H1 (cell line): ENCODE results near the gene GTSE1. TPM values are rescaled to one million over a fixed set of nuclear protein-coding genes. Genes with fewer than 3 reads are reported as not detected.

ENCODE experiments used
- CTCF ChIA-PET: fragments of 300-600 bp; sonication (Branson Sonifier 250); formaldehyde crosslinking; loops from one replicate; lab custom pipeline; 2021; ENCODE audit not compliant: partially characterized antibody; lab: Charles Lee
- POLR2A ChIA-PET: fragments of 300-600 bp; sonication (Branson Sonifier 250); formaldehyde crosslinking; loops from one replicate; lab custom pipeline; 2021; ENCODE audit warnings: inconsistent platforms; ENCODE audit not compliant: partially characterized antibody; lab: Charles Lee
- DNase-seq, 2 experiments: peaks; one replicate each; pipeline versions ENCODE4 v3.0.0 to v3.0.0-alpha.2; 2010 to 2022; ENCODE audit warnings: low spot score in 2 of 2, low read depth in 1 of 2, mixed read lengths in 1 of 2
- FAIRE-seq: peaks from 2 replicates; lab custom pipeline; 2011; peaks lifted over from hg19 to GRCh38; lab: Jason Lieb, UNC
- H2AFZ ChIP-seq: 2 replicates; pipeline ENCODE4 v1.8.1; 2012; ENCODE audit warnings: low read length, inconsistent platforms
- H2AK5ac ChIP-seq: 2 replicates; pipeline ENCODE4 v1.6.1; 2013; ENCODE audit warnings: low read depth, low read length
- H2BK120ac ChIP-seq: replicated peaks from 2 replicates; pipeline ENCODE3; 2013; ENCODE audit warnings: low read depth, low read length, inconsistent platforms
- H2BK12ac ChIP-seq: 2 replicates; pipeline ENCODE4 v1.6.1; 2013; ENCODE audit warnings: low read depth, low read length
- H2BK15ac ChIP-seq: 2 replicates; pipeline ENCODE4 v1.6.1; 2013; ENCODE audit warnings: low read length
- H2BK20ac ChIP-seq: 2 replicates; pipeline ENCODE4 v1.6.1; 2013; ENCODE audit warnings: low read length
- H2BK5ac ChIP-seq: 2 replicates; pipeline ENCODE4 v1.6.1; 2013; ENCODE audit warnings: low read depth, low read length
- H3K14ac ChIP-seq: 2 replicates; pipeline ENCODE4 v1.6.1; 2013; ENCODE audit warnings: inconsistent platforms; ENCODE audit not compliant: insufficient read length
- H3K18ac ChIP-seq: 2 replicates; pipeline ENCODE4 v1.6.1; 2013; ENCODE audit warnings: low read length; ENCODE audit errors: extremely low read depth
- H3K23ac ChIP-seq: 2 replicates; pipeline ENCODE4 v1.6.1; 2013; ENCODE audit warnings: inconsistent platforms; ENCODE audit not compliant: insufficient read length
- H3K23me2 ChIP-seq: 2 replicates; pipeline ENCODE4 v1.6.1; 2013; ENCODE audit warnings: low read depth, low read length
- H3K27ac ChIP-seq: 2 replicates; pipeline ENCODE4 v1.6.1; 2011; ENCODE audit warnings: low read depth, low read length, inconsistent platforms
- H3K27me3 ChIP-seq, 4 experiments: replicated peaks in 1 of 4; 1 replicate in 1 of 4; 2 replicates in 3 of 4; pipeline versions ENCODE4 v1.6.1 to v1.8.1; 2011 to 2013; ENCODE audit warnings: low read length in 3 of 4, mild to moderate bottlenecking in 3 of 4, inconsistent platforms in 2 of 4, mixed read lengths in 2 of 4, moderate library complexity in 1 of 4; ENCODE audit not compliant: control insufficient read depth in 3 of 4, insufficient read depth in 3 of 4; ENCODE audit errors: extremely low read depth in 1 of 4
- H3K36me3 ChIP-seq, 4 experiments: 2 replicates each; pipeline versions ENCODE4 v1.6.1 to v1.8.1; 2011 to 2013; ENCODE audit warnings: mild to moderate bottlenecking in 4 of 4, low read length in 3 of 4, moderate library complexity in 2 of 4, control low read depth in 1 of 4, inconsistent platforms in 1 of 4; ENCODE audit not compliant: insufficient read depth in 4 of 4, control insufficient read depth in 2 of 4
- H3K4ac ChIP-seq: replicated peaks from 2 replicates; pipeline ENCODE3; 2013; ENCODE audit warnings: low read length, low read depth, mixed read lengths, inconsistent platforms; ENCODE audit not compliant: insufficient read length
- H3K4me1 ChIP-seq, 4 experiments: replicated peaks in 1 of 4; 1 replicate in 1 of 4; 2 replicates in 3 of 4; pipeline versions ENCODE4 v1.6.1 to v1.8.1; 2011 to 2013; ENCODE audit warnings: low read length in 3 of 4, inconsistent platforms in 2 of 4, mixed read lengths in 1 of 4; ENCODE audit not compliant: insufficient read depth in 4 of 4, control insufficient read depth in 3 of 4
- H3K4me2 ChIP-seq, 2 experiments: 2 replicates each; pipeline versions ENCODE4 v1.6.1 to v1.8.1; 2011 to 2013; ENCODE audit warnings: low read depth in 2 of 2, low read length in 2 of 2, control low read depth in 1 of 2, inconsistent platforms in 1 of 2, mild to moderate bottlenecking in 1 of 2; ENCODE audit not compliant: insufficient read depth in 1 of 2
- H3K4me3 ChIP-seq, 4 experiments: fragments of 200-600, 300-600 bp in 1 of 4; sonication (generic), shearing (Covaris generic), sonication (Bioruptor Twin) in 1 of 4; 2 replicates each; pipeline versions ENCODE4 v1.5.1 to v1.8.1; 2011 to 2016; ENCODE audit warnings: low read length in 4 of 4, low read depth in 3 of 4, control low read depth in 2 of 4, inconsistent platforms in 2 of 4, mild to moderate bottlenecking in 2 of 4, mixed read lengths in 1 of 4, moderate library complexity in 1 of 4; ENCODE audit not compliant: insufficient read depth in 2 of 4; ENCODE audit errors: extremely low read depth in 1 of 4
- H3K56ac ChIP-seq: replicated peaks from 2 replicates; pipeline ENCODE3; 2013; ENCODE audit warnings: low read depth, mild to moderate bottlenecking, mixed read lengths, low read length, inconsistent platforms; ENCODE audit not compliant: insufficient read length
- H3K79me1 ChIP-seq: 2 replicates; pipeline ENCODE4 v1.6.1; 2013; ENCODE audit warnings: low read depth, low read length, control low read depth
- H3K79me2 ChIP-seq, 2 experiments: 2 replicates each; pipeline versions ENCODE4 v1.6.1 to v1.8.1; 2012 to 2013; ENCODE audit warnings: low read length in 2 of 2, mild to moderate bottlenecking in 2 of 2, inconsistent platforms in 1 of 2; ENCODE audit not compliant: insufficient read depth in 2 of 2, control insufficient read depth in 1 of 2
- H3K9ac ChIP-seq, 4 experiments: replicated peaks in 1 of 4; 1 replicate in 1 of 4; 2 replicates in 3 of 4; pipeline versions ENCODE4 v1.6.1 to v1.8.1; 2011 to 2013; ENCODE audit warnings: low read depth in 3 of 4, low read length in 3 of 4, control low read depth in 2 of 4, mild to moderate bottlenecking in 2 of 4, moderate library complexity in 2 of 4, inconsistent platforms in 1 of 4; ENCODE audit errors: extremely low read depth in 1 of 4
- H3K9me3 ChIP-seq, 2 experiments: 2 replicates each; pipeline versions ENCODE4 v1.6.1 to v1.8.1; 2012 to 2013; ENCODE audit warnings: mild to moderate bottlenecking in 2 of 2, moderate library complexity in 2 of 2, control low read depth in 1 of 2, inconsistent platforms in 1 of 2, low read depth in 1 of 2, low read length in 1 of 2, mixed read lengths in 1 of 2; ENCODE audit not compliant: insufficient read depth in 2 of 2
- H4K20me1 ChIP-seq, 2 experiments: replicated peaks in 1 of 2; 2 replicates each; pipeline versions ENCODE3 to v1.8.1; 2011 to 2013; ENCODE audit warnings: inconsistent platforms in 2 of 2, low read length in 2 of 2, mild to moderate bottlenecking in 1 of 2; ENCODE audit not compliant: insufficient read depth in 2 of 2, control insufficient read depth in 1 of 2
- H4K5ac ChIP-seq: 2 replicates; pipeline ENCODE4 v1.6.1; 2013; ENCODE audit warnings: low read length, low read depth, mixed read lengths, inconsistent platforms; ENCODE audit not compliant: insufficient read length
- H4K8ac ChIP-seq: 2 replicates; pipeline ENCODE4 v1.8.0; 2013; ENCODE audit warnings: mild to moderate bottlenecking, moderate library complexity, low read length, inconsistent platforms; ENCODE audit not compliant: insufficient read depth; ENCODE audit errors: extremely low read depth
- H4K91ac ChIP-seq: replicated peaks from 2 replicates; pipeline ENCODE3; 2013; ENCODE audit warnings: low read length, mixed read lengths, inconsistent platforms; ENCODE audit not compliant: insufficient read length
- ASH2L ChIP-seq: fragments of 200-600, 300-600 bp; sonication (generic); IDR thresholded peaks from one replicate; pipeline ENCODE4 v1.7.1; 2017; ENCODE audit warnings: low read length
- EZH2 ChIP-seq: fragments of 200-600 bp; sonication (generic); IDR thresholded peaks from 2 replicates; pipeline ENCODE4 v1.7.1; 2012; ENCODE audit warnings: low read depth, mild to moderate bottlenecking, moderate library complexity, low read length, inconsistent platforms; ENCODE audit not compliant: severe bottlenecking
- GABPA ChIP-seq: IDR thresholded peaks from 2 replicates; pipeline ENCODE4 v1.6.1; 2011; ENCODE audit warnings: mild to moderate bottlenecking, low read length, moderate library complexity, borderline replicate concordance; ENCODE audit not compliant: insufficient read depth
- JUND ChIP-seq: IDR thresholded peaks from 2 replicates; pipeline ENCODE4 v1.6.1; 2011; ENCODE audit warnings: mild to moderate bottlenecking, improper control_type of control experiment, low read length
- MAFK ChIP-seq: IDR thresholded peaks from 2 replicates; pipeline ENCODE4 v1.6.1; 2012; ENCODE audit warnings: low read depth, mild to moderate bottlenecking, improper control_type of control experiment, low read length
- RBBP5 ChIP-seq: IDR thresholded peaks from 2 replicates; pipeline ENCODE4 v1.7.1; 2012; ENCODE audit warnings: low read depth, mild to moderate bottlenecking, inconsistent platforms, low read length, moderate library complexity, borderline replicate concordance
- SUZ12 ChIP-seq: fragments of 200-600 bp; sonication (generic); IDR thresholded peaks from 2 replicates; pipeline ENCODE4 v1.6.1; 2012; ENCODE audit warnings: mild to moderate bottlenecking, inconsistent platforms, low read length, moderate library complexity, mixed read lengths
- TEAD4 ChIP-seq: IDR thresholded peaks from 2 replicates; pipeline ENCODE4 v1.6.1; 2012; ENCODE audit warnings: low read depth, low read length, inconsistent platforms, mixed read lengths
- WGBS, 2 experiments: shearing (Covaris generic) in 1 of 2; methylation state at CpG; one replicate each; pipeline versions ENCODE4 v1.1.6 to v1.1.7; 2013 to 2015; ENCODE audit warnings: low lambda C conversion rate in 2 of 2, mixed read lengths in 2 of 2, inconsistent platforms in 1 of 2, low coverage in 1 of 2, missing lambda C conversion rate in 1 of 2; ENCODE audit not compliant: insufficient replicate concordance in 2 of 2, insufficient coverage in 1 of 2, insufficient read length in 1 of 2; ENCODE audit errors: extremely low coverage in 1 of 2, missing lambda C conversion rate in 1 of 2; 5-methylcytosine and 5-hydroxymethylcytosine counted together
- polyA plus RNA-seq, 7 experiments: library from polyadenylated mRNA; depleted of rRNA in 3 of 7; stranded (reverse) in 5 of 7; unstranded in 2 of 7; fragments of >200 nt in 5 of 7; fragments of 200-250 nt in 2 of 7; gene quantifications; 1 replicate in 5 of 7; 2 replicates in 1 of 7; 4 replicates in 1 of 7; pipeline versions ENCODE4 v1.2.1 to v1.2.3, GENCODE V29; 2011 to 2013; ENCODE audit warnings: missing spikeins in 2 of 7, mixed read lengths in 2 of 7
- total RNA-seq: library from RNA; stranded (reverse); fragmentation: NEBNext Ultra II Directional; extraction: Animal tissue kit (Norgen Biotek cat#: 25700); gene quantifications from 2 replicates; pipeline ENCODE4 v1.2.1, GENCODE V29; 2021
- TF ChIP-seq, protein P1 (sequence below): IDR thresholded peaks from 2 replicates; pipeline ENCODE4 v1.6.1; 2012; ENCODE audit warnings: inconsistent platforms
- TF ChIP-seq, protein P2 (sequence below): IDR thresholded peaks from 2 replicates; pipeline ENCODE4 v1.6.1; 2012; ENCODE audit warnings: inconsistent platforms

Gene GTSE1
- total and polyA plus RNA-seq, 2 of the 8 experiments (the other 6 are each of a cell fraction or from before 2014, with no cell fraction given): 17.5 to 38.6 TPM

DNA sequence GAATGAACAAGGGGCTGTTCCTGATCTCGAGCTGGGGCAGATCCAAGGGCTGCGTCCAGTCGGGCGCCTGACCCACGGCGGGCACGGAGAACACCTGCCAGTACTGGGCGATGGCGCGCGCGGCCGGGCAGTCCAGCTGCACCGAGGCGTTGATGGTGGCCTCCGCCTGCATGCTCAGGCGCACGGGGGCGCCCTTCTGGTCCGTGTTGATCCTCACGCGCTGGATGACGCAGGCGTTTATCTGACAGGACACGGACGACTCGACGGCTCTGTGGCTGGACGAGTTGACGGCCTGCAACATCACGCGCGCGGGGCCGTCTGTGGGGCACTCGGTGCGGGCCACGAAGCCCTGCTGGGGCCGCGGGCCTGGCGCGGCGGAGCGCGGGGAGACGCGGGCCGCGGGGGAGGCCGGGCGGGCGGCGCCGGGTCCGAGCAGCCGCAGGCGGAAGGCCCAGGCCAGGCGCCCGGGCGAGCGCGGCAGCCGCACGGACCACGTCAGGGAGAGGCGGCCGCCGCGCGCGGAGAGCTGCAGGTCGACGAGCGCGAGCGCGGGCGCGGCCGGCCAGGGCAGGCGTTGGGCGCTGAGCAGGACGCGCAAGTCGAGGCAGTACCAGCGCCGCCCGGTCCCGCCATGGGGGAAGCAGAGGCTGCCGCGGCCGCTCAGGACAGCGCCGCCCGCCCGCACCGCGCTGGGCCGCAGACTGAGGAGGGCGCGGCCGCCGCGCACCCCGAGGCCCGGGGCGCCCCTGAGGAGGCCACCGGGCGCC, 34.0 kb upstream of the GTSE1 start:
- H3K14ac ChIP-seq: no peak overlapping the region
- H3K4me3 ChIP-seq: peak overlapping the region; percentile 18 to 52 (median 19); a peak in 6 of 8 replicates
- no peak overlapping the region; the same call in 1 of the 2 replicates for H3K18ac ChIP-seq
- peak overlapping the region; percentile 20; the same call in 1 of the 2 replicates for H4K8ac ChIP-seq
- H3K23ac ChIP-seq: no peak overlapping the region
- no peaks in the 10 kb centered on the region; the same call in 1 of the 2 replicates for H3K23me2 ChIP-seq
- POLR2A ChIA-PET: interaction anchor here (0.7 to 2.9 kb wide), 5 partner anchors 10 to 72 kb away, joined by 3 to 13 read pairs (median 3); partner anchors contain the start of gene CDPF1
- no peaks in the 10 kb centered on the region for H3K79me2 ChIP-seq
- WGBS, 2 experiments: 13% methylated on average over 58 of the region's 109 CpGs; no CpG with 5 or more reads in 1 of the 2 experiments
- H3K9ac ChIP-seq: no peak overlapping the region
- CTCF ChIA-PET: interaction anchor here (0.7 to 2.0 kb wide), 13 partner anchors 12 to 131 kb away, joined by 3 to 8 read pairs (median 3); no protein-coding TSS in a partner anchor
- peaks cover 5 to 12% of the 10 kb centered on the region in 2 experiments; a peak in 3 of 4 replicates for H3K9me3 ChIP-seq
- no peak overlapping the region for H4K5ac ChIP-seq
- H3K4ac ChIP-seq: no peak overlapping the region
- H3K4me1 ChIP-seq: no peaks in the 10 kb centered on the region; a peak in 1 of 7 replicates
- DNase-seq: peak; percentile 46 to 90
- no peak overlapping the region for H4K91ac ChIP-seq
- H2BK120ac ChIP-seq: no peak overlapping the region
- H3K27ac ChIP-seq: no peak overlapping the region
- H2AFZ ChIP-seq: no peak overlapping the region
- no peak overlapping the region for H2AK5ac ChIP-seq
- FAIRE-seq: no peak
- no peaks in the 10 kb centered on the region for H3K36me3 ChIP-seq
- no peak overlapping the region for H2BK12ac ChIP-seq
- H3K56ac ChIP-seq: no peak overlapping the region
- no peaks in the 10 kb centered on the region for H4K20me1 ChIP-seq
- H2BK15ac ChIP-seq: no peak overlapping the region
- no peak overlapping the region for H2BK5ac ChIP-seq
- H3K4me2 ChIP-seq: peak overlapping the region; percentile 50 to 68
- H3K27me3 ChIP-seq: peaks cover 18 to 57% (median 35%) of the 10 kb centered on the region in 4 experiments
- H2BK20ac ChIP-seq: no peak overlapping the region
- H3K79me1 ChIP-seq: no peaks in the 10 kb centered on the region
- TF ChIP-seq RBBP5 (peak; percentile 49; the same call in 1 of the 2 replicates), GABPA (0 out of 2 replicates have a peak, but pooled peaks have one; percentile 49), EZH2 (peak; percentile 25), JUND (0 out of 2 replicates have a peak, but pooled peaks have one; percentile 35), TEAD4 (no peak), SUZ12 (peak; percentile 59; the same call in 1 of the 2 replicates), MAFK (peak; percentile 37; the same call in 1 of the 2 replicates), ASH2L (peak; percentile 35)
- TF ChIP-seq, protein P1, sequence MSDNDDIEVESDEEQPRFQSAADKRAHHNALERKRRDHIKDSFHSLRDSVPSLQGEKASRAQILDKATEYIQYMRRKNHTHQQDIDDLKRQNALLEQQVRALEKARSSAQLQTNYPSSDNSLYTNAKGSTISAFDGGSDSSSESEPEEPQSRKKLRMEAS: peak; percentile 99
- TF ChIP-seq, protein P2, sequence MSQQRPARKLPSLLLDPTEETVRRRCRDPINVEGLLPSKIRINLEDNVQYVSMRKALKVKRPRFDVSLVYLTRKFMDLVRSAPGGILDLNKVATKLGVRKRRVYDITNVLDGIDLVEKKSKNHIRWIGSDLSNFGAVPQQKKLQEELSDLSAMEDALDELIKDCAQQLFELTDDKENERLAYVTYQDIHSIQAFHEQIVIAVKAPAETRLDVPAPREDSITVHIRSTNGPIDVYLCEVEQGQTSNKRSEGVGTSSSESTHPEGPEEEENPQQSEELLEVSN: peak; percentile 93
